8988T (cell line): ENCODE measurements around the gene PRDM13.
"Not testable (repeated sequence)": the region's sequence is repeated elsewhere in the genome, so short reads cannot be mapped to it uniquely, and the experiment has no call there.

Experiments
- DNase-seq: peaks from one replicate; pipeline ENCODE4 v3.0.0; 2011

PRDM13 gene

DNA sequence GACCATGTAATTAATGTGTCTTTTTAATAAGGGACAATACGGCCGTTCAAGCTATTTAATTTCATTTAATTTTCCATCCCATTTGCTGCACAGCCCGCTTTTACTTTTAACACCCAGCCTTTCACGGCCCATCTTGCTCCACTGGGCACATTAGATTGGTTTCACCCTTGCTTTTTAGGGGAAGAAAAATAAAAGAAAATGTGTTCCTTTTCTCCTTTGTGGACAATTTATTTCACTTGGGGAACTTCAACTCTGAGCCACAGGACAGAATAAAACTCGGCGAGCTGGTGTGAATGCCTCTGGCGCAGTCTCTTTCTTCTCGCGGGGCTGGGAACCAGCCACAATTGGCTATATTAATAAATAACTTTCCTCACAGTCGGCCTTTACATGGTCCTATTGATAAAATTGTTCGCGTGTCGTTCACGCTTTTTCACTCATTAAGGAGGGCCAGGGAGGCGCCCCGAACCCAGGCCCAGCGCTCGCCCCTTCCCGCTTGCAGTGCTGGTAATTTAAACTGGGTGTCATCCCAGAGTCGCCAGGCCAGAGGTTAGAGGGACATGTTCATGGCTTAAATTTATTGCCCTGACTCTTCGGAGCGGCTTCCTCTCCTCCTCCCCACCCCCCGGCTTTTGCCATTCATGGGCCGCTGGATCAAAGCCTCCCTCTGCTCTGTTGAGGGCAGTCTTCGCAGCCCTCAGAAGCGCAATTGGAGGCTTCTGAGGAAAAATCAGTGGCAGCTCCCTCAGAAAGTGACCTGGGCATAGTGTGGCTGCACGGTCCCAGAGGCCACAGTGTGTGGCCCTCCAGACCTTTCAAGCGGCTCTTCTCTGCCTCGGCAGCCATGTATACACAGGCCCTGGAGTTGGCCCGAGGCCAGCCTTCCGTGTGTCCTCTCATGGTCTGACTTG lies 2.2 kb upstream of the PRDM13 start:
- DNase-seq, result no peak

GRCh38 chr6:99605074-99605734 lies 1.4 kb upstream of the PRDM13 start:
- no peak for DNase-seq

- DNase-seq, result no peak
These were observed 550 bp upstream of the PRDM13 start for GRCh38 chr6:99605911-99606655.

DNA sequence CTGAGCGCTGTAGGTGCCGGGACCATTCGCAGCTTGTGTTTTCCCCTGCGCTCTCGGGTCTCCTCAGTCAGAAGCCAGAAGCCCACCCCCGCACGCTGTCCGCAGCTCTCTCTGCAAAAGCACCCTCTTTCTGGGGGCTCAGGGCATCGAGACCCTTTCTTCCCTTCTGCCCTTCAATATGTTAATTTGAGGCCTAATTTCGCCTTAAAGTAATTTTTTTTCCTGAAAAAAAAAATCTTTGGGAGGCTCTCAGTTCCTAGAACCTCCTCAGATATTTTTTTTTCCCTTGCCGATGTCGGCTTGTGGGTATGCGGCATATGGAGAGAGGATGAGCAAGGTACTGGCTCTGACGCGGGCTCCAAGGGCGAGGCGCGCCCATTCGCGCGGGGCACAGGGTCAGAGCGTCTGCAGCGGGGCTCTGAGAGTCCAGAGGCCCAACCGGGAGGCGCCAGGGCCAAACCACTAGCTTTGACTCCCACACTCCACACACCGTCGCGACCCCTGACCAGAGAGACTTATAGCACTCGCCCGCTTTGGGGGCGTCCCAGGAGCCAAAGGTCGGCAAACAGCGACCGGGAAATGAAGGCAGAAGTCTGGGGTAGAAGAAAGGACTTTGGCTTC lies 893 bp downstream of the PRDM13 start:
- no peak for DNase-seq

GRCh38 chr6:99608059-99608885 lies 1.6 kb downstream of the PRDM13 start:
- no peak for DNase-seq

DNA sequence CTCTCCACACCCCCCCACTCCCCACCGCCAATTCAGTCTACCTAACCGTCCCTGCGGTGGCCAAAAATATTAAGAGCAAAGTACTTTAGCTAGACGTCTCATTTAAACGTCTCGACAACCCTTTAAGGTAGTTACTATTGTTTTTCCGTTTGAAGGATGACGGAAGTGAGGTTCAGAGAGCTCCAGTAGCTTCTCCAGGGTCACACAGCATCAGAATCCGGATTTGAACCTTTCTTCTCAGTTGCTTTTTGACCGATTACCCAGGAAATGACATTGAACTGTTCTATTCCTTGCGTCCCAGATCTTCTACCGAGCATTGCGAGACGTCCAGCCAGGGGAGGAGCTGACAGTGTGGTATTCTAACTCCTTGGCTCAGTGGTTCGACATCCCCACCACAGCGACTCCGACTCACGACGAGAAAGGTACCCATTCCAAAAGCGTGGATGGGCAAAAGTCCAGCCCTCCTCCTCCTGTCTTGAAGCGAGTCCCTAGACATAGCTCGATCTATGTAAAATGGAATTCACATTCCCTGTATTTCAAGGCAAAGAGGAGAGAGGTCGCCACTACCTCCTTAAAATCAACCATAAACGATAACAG lies 2.4 kb downstream of the PRDM13 start:
- no peak for DNase-seq

DNA sequence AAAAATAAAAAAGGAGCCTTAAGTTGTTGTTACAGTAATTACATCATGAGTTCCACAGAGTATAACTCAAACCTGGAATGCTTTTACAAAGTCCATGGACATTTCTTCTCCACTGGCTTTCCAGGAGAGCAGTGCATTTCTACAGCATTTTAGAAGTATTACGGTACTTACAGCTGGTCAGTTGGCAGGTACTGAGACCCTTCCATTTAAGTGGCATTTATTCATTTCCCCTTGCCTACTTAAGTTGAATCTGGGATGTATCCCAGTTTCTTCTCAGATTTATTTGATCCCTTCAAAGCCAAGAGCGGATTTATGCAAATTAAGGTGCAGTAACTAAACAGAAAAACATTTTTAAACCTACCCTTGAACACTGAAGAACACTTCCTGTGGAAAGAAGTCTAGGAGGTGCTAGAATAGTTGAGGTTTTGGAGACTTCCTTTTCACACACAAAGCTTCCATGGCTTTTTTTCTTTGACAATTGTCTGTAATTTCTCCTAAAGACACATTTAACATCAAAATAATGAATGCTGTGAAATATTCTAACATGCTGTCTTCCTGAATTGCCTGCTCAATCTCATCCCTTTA lies 3.4 kb downstream of the PRDM13 start:
- DNase-seq, result no peak

DNA sequence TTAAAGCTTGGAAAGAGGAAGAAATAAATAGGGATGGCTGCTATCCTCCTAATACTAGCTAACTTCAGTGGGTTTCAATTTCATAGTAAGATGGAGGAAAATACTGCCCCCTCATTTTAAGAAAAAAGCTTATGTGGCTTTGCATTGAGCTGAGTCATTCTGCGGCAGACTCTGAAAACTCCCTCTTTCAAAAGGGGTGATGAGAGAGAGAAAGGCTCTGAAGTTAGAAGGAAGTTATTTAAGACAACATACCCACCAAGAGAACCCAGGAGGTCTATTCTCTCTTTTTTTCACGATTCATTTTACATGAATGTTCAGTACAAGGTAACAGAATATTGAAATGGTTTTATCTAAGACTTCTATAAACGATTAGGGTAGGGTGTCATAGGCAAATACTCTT lies 4.5 kb downstream of the PRDM13 start:
- no peak for DNase-seq

DNA sequence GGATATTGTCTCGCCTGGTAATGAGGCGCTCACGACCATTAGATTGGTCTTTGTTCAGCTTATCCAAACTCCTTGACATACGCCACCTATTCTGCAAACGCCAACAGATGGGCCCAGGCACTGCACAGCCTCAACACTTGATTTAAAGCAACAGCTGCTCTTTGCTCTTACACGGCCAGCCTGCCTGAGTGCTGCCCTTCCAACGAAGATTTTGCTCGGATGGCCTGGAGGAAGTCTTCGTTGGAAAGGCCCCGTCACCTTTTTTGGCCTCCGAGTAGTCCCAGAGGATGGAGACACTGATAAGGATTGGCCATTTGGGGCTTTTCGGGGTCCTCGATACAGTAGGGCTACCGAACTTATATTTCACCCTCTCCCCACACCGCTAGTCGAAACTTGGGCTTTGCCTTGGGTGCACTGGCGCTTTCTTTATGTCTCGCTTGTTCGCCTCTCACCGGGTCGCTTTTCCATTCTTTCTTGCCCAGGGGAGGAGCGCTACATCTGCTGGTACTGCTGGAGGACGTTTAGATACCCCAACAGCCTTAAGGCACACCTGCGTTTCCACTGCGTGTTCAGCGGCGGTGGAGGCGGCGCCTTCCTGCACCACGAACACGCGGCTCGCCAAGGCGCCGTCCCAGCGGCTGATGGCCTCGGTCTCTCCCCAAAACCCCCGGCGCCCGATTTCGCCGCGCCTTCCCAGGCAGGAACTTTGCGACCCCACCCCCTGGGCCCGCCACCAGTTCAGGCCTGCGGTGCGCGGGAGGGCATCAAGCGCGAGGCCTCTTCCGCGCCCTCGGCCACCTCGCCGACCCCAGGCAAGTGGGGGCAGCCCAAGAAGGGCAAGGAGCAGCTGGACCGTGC lies 6.1 kb downstream of the PRDM13 start:
- no peak for DNase-seq

DNA sequence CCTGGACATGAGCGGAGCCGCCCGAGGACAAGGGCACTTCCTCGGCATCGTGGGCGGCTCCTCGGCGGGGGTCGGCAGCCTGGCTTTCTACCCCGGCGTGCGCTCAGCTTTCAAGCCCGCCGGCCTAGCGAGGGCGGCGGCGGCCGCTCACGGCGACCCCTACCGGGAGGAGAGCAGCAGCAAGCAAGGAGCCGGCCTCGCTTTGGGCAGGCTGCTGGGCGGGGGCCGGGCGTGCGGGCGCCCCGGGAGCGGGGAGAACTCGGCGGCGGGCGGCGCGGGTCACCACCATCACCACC lies 6.7 kb downstream of the PRDM13 start:
- no peak for DNase-seq

DNA sequence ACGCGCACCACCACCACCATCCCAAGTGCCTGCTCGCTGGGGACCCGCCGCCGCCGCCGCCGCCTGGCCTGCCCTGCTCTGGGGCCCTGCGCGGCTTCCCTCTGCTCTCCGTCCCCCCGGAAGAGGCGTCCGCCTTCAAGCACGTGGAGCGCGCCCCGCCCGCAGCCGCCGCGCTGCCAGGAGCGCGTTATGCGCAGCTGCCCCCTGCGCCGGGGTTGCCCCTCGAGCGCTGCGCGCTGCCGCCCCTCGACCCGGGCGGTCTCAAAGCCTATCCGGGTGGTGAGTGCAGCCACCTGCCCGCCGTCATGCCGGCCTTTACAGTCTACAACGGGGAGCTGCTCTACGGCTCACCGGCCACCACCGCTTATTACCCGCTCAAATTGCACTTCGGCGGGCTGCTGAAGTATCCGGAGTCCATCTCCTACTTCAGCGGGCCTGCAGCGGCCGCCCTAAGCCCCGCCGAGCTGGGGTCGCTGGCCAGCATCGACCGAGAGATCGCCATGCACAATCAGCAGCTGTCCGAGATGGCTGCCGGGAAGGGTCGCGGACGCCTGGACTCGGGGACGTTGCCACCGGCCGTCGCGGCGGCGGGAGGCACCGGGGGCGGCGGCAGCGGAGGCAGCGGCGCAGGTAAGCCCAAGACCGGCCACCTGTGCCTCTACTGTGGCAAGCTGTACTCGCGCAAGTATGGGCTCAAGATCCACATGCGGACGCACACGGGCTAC lies 7.2 kb downstream of the PRDM13 start:
- no peak for DNase-seq

DNA sequence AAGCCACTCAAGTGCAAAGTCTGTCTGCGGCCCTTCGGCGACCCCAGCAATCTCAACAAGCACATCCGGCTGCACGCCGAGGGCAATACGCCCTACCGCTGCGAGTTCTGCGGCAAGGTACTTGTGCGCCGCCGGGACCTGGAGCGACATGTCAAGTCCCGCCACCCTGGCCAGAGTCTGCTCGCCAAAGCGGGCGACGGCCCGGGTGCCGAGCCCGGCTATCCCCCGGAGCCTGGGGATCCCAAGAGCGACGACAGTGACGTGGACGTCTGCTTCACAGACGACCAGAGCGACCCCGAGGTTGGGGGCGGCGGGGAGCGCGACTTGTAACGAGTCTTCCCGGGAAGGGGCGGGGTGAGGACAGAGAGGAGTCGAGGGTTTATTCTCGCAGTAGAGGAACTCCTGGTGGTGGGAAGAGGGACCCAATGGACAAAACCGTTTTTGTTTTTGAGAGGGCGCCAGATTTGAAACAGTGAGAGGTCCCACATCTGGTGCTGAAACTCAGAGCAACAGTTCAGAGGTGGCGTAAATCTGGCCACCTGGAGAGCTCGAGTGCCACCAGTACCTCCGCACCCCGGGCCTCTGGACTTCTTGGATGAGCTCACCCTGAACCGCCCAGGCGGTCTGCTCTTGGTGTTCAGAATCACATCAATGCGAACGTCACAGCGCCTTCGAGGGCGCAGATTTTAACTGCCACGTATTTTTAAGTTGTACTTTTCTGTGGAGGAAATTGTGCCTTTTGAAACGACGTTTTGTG lies 8.0 kb downstream of the PRDM13 start:
- no peak for DNase-seq

- no peak for DNase-seq
These were observed 10.5 kb downstream of the PRDM13 start for GRCh38 chr6:99617131-99617530.

DNA sequence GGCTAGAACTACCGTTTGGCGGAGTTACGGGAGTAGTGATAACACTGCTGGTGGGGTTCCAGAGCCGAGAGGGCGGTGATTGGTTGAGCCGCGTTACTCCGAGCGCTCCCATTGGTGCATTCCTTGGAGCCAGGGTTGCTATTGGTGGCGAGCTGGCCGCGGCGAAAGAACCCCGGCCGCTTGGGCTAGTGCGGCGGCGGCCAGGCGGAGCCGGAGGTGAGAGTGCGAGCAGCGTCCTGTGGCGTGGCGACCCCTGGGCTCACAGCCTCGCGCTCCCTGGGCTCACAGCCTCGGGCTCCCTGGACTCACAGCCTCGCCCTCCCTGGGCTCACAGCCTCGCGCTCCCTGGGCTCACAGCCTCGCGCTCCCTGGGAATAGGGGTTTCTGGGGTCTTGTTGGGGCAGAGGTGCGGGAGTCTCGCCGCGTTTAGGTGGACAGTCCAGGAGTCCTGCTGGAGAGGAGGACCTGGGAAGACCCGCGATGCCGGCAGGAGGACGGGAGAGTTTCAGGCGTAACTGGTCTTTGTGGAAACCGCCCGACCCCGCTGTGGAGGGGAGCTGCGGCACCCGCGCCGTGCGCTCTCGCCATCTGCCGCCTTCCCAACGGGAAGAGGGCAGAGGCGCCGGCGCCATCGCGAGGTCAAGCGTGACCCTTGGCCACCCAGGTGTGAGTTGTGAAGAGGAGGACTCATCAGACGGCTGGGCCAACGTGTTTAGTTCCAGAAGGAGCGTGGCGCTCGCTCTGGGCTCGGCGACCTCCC lies 12.2 kb downstream of the PRDM13 start:
- no peak for DNase-seq

- no peak for DNase-seq
These were observed 12.8 kb downstream of the PRDM13 start for GRCh38 chr6:99619409-99619762.

DNA sequence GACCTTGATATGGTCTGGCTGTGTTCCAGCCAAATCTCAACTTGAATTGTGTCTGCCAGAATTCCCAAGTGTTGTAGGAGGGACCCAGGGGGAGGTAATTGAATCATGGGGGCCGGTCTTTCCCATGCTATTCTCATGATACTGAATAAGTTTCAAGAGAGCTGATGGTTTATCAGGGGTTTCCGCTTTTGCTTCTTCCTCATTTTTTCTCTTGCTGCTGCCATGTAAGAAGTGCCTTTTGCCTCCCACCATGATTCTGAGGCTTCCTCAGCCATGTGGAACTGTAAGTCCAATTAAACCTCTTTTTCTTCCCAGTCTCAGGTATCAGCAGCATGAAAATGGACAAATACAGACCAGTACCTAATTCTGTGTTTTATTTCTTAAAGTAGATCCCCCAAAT lies 15.4 kb downstream of the PRDM13 start:
- not testable (repeated sequence) for DNase-seq

DNA sequence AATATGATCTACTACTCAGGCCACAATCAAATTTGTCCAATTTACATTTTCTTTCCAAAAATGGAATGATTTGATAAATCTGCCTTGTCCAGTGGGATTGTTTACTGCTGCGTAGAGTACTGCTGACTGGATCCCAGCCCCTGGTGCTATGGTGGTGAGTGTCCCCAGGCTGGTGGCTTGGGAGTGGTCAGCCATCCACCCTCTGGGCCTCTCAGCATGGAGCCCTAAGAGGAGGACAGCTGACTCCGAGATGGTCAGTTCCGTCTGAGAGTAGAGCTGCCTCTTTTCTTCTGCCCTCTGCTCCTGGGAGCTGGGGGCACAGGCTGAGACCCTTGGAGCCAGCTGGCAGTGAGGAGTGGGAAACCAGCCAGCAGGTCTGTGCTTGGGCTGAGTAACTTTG lies 22.7 kb downstream of the PRDM13 start:
- DNase-seq, result no peak

DNA sequence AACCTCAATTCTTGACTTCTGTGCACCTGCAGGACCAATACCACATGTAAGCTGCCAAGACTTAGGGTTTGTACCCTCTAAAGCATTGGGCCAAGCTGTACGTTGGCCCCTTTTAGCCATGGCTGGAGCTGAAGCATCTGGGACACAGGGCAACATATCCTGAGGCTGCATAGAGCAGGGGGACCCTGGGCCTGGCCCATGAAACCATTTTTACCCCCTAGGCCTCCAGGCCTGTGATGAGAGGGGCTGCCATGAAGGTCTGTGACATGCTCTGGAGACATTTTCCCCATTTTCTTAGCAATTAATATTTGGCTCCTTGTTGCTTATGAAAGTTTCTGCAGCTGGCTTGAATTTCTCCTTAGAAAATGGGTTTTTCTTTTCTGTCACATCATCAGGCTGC lies 31.0 kb downstream of the PRDM13 start:
- no peak for DNase-seq

GRCh38 chr6:99638358-99638757 lies 31.7 kb downstream of the PRDM13 start:
- DNase-seq, result not testable (repeated sequence)
